Naive thymus-derived CD8-positive, alpha-beta T cell (primary cell): ENCODE results near the gene NR1H2. TPM values are rescaled to one million over a fixed set of nuclear protein-coding genes. Genes with fewer than 3 reads are reported as not detected.
A peak's percentile ranks its signal among the peaks of the same experiment; 100 is the strongest.
"Not testable (repeated sequence)": the region's sequence is repeated elsewhere in the genome, so short reads cannot be mapped to it uniquely, and the experiment has no call there.

ENCODE experiments used
- ATAC-seq, 2 donors: fragments of 150-1000 bp; cut with Tn5 transposase in 1 of 2; sonication (Bioruptor Pico), chemical (Tn5 transposase) in 1 of 2; 1 replicate in 1 of 2; 2 replicates in 1 of 2; pipeline ENCODE4 v1.10.0; 2021; ENCODE audit warnings: mild to moderate bottlenecking in 2 of 2, moderate library complexity in 2 of 2
- POLR2A ChIA-PET: fragments of 350-600 bp; sonication (Branson Sonifier 250); formaldehyde crosslinking; loops from one replicate; lab custom pipeline; 2021; ENCODE audit warnings: antibody characterized with exemption; lab: Charles Lee
- DNase-seq, 10 donors: peaks; one replicate each; pipeline versions ENCODE4 v3.0.0 to v3.0.0-alpha.2; 2020 to 2022
- H3K27ac Mint-ChIP-seq, 10 donors: one replicate each; pipeline ENCODE4 v1.8.0; 2020 to 2022; ENCODE audit warnings: mild to moderate bottlenecking in 10 of 10, mixed read lengths in 10 of 10, moderate library complexity in 4 of 10, inconsistent platforms in 1 of 10
- H3K27me3 Mint-ChIP-seq, 5 donors: one replicate each; pipeline ENCODE4 v1.8.0; 2021 to 2022; ENCODE audit warnings: mixed read lengths in 5 of 5
- H3K36me3 Mint-ChIP-seq, 3 donors: one replicate each; pipeline ENCODE4 v1.8.0; 2020 to 2022; ENCODE audit warnings: mixed read lengths in 3 of 3, mild to moderate bottlenecking in 2 of 3, inconsistent platforms in 1 of 3
- H3K4me1 Mint-ChIP-seq, 4 donors: one replicate each; pipeline ENCODE4 v1.8.0; 2021 to 2022; ENCODE audit warnings: mixed read lengths in 4 of 4
- H3K4me3 Mint-ChIP-seq, 10 donors: one replicate each; pipeline ENCODE4 v1.8.0; 2020 to 2022; ENCODE audit warnings: mild to moderate bottlenecking in 10 of 10, mixed read lengths in 10 of 10, moderate library complexity in 6 of 10, inconsistent platforms in 1 of 10
- H3K9me3 Mint-ChIP-seq, 9 donors: one replicate each; pipeline ENCODE4 v1.8.0; 2020 to 2022; ENCODE audit warnings: mixed read lengths in 9 of 9, mild to moderate bottlenecking in 3 of 9, inconsistent platforms in 1 of 9, moderate library complexity in 1 of 9
- polyA plus RNA-seq, 3 donors: library from polyadenylated mRNA; unstranded; fragments of 300-500 nt; fragmentation: Illumina TruSeq; gene quantifications; one replicate each; pipeline ENCODE4 v1.2.3, GENCODE V29; 2021
- total RNA-seq, 8 experiments: library from RNA in 2 of 8; stranded (reverse) in 2 of 8; gene quantifications; one replicate each; pipeline ENCODE4 v1.2.3 and lab custom pipeline; 2021 to 2026

NR1H2 gene
- total RNA-seq (100 to 1,000 TPM; 106 to 107 TPM), polyA plus RNA-seq (100 to 1,000 TPM in 1 of 3 donors, 10 to 100 TPM in 2; 69.6 to 100 (median 86.7) TPM), total RNA-seq (lab: John Stamatoyannopoulos, UW) (94.7 to 220 (median 112) reads per million in 6 experiments)

DNA sequence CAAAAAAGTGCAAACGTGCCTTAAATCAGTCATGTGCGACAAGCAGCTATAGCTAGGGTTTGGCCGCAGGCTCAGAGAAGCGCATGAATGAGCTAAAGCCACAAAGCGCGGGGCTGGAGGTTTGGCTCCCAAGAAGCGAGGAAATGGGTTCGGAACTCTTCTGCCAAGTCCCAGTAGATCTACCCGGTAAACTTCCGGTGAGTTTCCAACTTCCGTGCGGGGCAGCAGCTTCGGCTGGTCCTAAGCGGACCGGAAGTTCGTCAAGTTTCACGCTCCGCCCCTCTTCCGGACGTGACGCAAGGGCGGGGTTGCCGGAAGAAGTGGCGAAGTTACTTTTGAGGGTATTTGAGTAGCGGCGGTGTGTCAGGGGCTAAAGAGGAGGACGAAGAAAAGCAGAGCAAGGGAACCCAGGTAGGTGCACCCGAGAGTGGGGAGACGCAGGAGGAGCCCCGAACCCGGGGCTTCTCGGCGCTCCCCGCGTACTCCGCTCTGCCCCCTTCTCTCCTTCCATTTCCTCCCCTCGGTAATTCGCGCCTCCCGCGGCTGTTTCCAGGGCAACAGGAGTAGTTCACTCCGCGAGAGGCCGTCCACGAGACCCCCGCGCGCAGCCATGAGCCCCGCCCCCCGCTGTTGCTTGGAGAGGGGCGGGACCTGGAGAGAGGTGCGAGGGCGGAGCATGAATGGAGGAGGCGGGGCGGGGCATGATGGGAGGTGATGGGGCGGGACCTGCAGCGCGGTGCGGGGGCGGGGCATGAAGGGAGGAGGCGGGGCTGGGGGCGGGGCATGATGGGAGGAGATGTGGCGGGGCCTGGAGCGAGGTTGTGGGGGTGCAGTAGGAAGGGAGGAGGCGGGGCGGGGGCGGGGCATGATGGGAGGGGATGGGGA lies at the start of gene NR1H2:
NR1H2 (plus strand) TSS at position 292 of the 885 bp plus-strand sequence. CDS start 1,149 bp downstream, outside the sequence.
- DNase-seq (peak; percentile 91 to 97 (median 95)), ATAC-seq (peak; percentile 84 to 86)
- peaks cover 0 to 2% (median 0%) of the 10 kb centered on the region in 5 donors for H3K27me3 Mint-ChIP-seq
- POLR2A ChIA-PET = interaction anchor here (0.5 to 2.7 kb wide), 15 partner anchors 8 to 429 kb away, joined by 3 to 39 read pairs (median 5); partner anchors contain the start of genes JOSD2, NAPSA and POLD1
- H3K4me1 Mint-ChIP-seq = peaks cover 19 to 45% (median 30%) of the 10 kb centered on the region in 4 donors
- peak within 1 kb of the TSS; percentile 98 to 100 (median 100) for H3K27ac Mint-ChIP-seq
- peak within 1 kb of the TSS; percentile 92 to 100 (median 98) for H3K4me3 Mint-ChIP-seq
- H3K36me3 Mint-ChIP-seq = peaks cover 0 to 45% (median 5%) of the 10 kb centered on the region in 3 donors
- H3K9me3 Mint-ChIP-seq = no peaks in the 10 kb centered on the region

DNA sequence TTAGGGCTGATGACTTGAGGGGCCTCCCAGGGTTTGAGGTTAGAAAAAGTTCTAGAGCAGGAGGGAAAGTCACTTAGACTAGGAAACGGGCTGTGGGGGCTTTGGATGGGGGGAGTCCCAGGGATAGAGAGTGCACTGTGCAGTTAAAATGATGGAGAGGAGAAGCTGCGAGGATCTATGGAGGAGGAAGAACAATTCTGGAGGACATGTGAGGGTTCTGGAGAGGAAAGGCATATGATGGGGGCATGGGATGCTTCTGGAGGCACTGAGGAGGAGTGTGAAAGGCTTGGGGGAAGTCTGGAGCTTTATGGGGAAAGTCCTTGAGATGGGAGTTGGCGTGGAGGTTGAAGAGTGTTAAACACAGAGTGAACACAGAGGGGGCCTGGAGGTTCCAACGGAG lies 49.2 kb upstream of the NR1H2 start:
- DNase-seq (peak in 1 of 10 donors; percentile 7), ATAC-seq (no peak)
- Mint-ChIP-seq H3K36me3 (peaks cover 0 to 12% (median 6%) of the 10 kb centered on the region in 3 donors), H3K4me3 (peak overlapping the region in 9 of 10 donors; percentile 11 to 76 (median 62)), H3K27ac (peak overlapping the region in 3 of 10 donors; percentile 21 to 49 (median 46)), H3K9me3 (peaks cover 0 to 22% (median 7%) of the 10 kb centered on the region in 9 donors), H3K27me3 (peaks cover 17 to 76% (median 57%) of the 10 kb centered on the region in 5 donors), H3K4me1 (peaks cover 33 to 54% (median 45%) of the 10 kb centered on the region in 4 donors)
- POLR2A ChIA-PET = no interaction called here

GRCh38 chr19:50327461-50328223 lies 48.6 kb upstream of the NR1H2 start:
- POLR2A ChIA-PET = no interaction called here
- Mint-ChIP-seq H3K4me1 (peaks cover 33 to 60% (median 50%) of the 10 kb centered on the region in 4 donors), H3K9me3 (peaks cover 0 to 24% (median 7%) of the 10 kb centered on the region in 9 donors), H3K27ac (peak overlapping the region in 5 of 10 donors; percentile 8 to 64 (median 46)), H3K27me3 (peaks cover 17 to 76% (median 53%) of the 10 kb centered on the region in 5 donors), H3K36me3 (peaks cover 0 to 12% (median 6%) of the 10 kb centered on the region in 3 donors), H3K4me3 (peak overlapping the region; percentile 13 to 76 (median 64))
- ATAC-seq = no peak
- peak in 1 of 10 donors; percentile 46 for DNase-seq

- Mint-ChIP-seq H3K9me3 (peaks cover 0 to 26% (median 7%) of the 10 kb centered on the region in 9 donors), H3K4me3 (peak overlapping the region in 1 of 10 donors; percentile 15), H3K27me3 (peaks cover 17 to 76% (median 53%) of the 10 kb centered on the region in 5 donors), H3K36me3 (peaks cover 0 to 12% (median 6%) of the 10 kb centered on the region in 3 donors), H3K27ac (no peak overlapping the region), H3K4me1 (peaks cover 33 to 66% (median 54%) of the 10 kb centered on the region in 4 donors)
- POLR2A ChIA-PET = no interaction called here
- peak in 2 of 10 donors; percentile 21 to 41 for DNase-seq
- peak in 1 of 2 donors; percentile 1 for ATAC-seq
Measured at GRCh38 chr19:50328224-50328872, 47.9 kb upstream of the NR1H2 start.

DNA sequence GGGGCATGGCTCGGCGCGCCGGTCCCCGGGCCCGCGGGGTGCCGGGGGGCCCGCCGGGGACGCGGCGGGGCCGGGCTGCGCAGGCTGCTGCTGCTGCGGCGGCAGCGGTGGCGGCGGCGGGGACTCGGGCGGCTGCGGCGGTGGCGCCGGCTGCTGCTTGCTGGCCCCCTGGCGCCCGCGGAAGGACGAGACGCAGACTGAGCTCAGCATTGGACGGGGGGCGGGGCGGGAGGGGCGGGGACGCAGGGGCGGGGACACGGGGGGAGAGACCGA lies 47.4 kb upstream of the NR1H2 start:
- peaks cover 17 to 76% (median 56%) of the 10 kb centered on the region in 5 donors for H3K27me3 Mint-ChIP-seq
- peak in 1 of 2 donors; percentile 13 for ATAC-seq
- DNase-seq = peak in 1 of 10 donors; percentile 75
- no peak overlapping the region for H3K27ac Mint-ChIP-seq
- POLR2A ChIA-PET = no interaction called here
- H3K4me3 Mint-ChIP-seq = peak overlapping the region in 7 of 10 donors; percentile 66 to 91 (median 79)
- H3K4me1 Mint-ChIP-seq = peaks cover 35 to 71% (median 59%) of the 10 kb centered on the region in 4 donors
- peaks cover 1 to 12% (median 6%) of the 10 kb centered on the region in 3 donors for H3K36me3 Mint-ChIP-seq
- H3K9me3 Mint-ChIP-seq = peaks cover 0 to 26% (median 7%) of the 10 kb centered on the region in 9 donors

GRCh38 chr19:50329146-50329925 lies 46.9 kb upstream of the NR1H2 start, which contains the start of gene KCNC3:
Gene KCNC3, minus strand, starts transcription at chr19:50329377. Its CDS starts 295 bp downstream, at chr19:50329082.
- POLR2A ChIA-PET = no interaction called here
- peak within 1 kb of the TSS; percentile 64 to 91 (median 79) for H3K4me3 Mint-ChIP-seq
- H3K9me3 Mint-ChIP-seq = peaks cover 0 to 26% (median 7%) of the 10 kb centered on the region in 9 donors
- peak in 9 of 10 donors; percentile 27 to 87 (median 80) for DNase-seq
- peaks cover 17 to 76% (median 56%) of the 10 kb centered on the region in 5 donors for H3K27me3 Mint-ChIP-seq
- peaks cover 2 to 12% (median 6%) of the 10 kb centered on the region in 3 donors for H3K36me3 Mint-ChIP-seq
- H3K27ac Mint-ChIP-seq = peak within 1 kb of the TSS in 9 of 10 donors; percentile 54 to 91 (median 78)
- peak; percentile 20 to 43 for ATAC-seq
- peaks cover 35 to 76% (median 64%) of the 10 kb centered on the region in 4 donors for H3K4me1 Mint-ChIP-seq

GRCh38 chr19:50329926-50330294 lies 46.3 kb upstream of the NR1H2 start:
- POLR2A ChIA-PET, ATAC-seq: not testable (repeated sequence)
- Mint-ChIP-seq H3K27ac (peak overlapping the region in 8 of 10 donors; percentile 54 to 88 (median 72)), H3K27me3 (peaks cover 16 to 74% (median 50%) of the 10 kb centered on the region in 5 donors), H3K4me3 (peak overlapping the region; percentile 64 to 91 (median 79)), H3K36me3 (peaks cover 2 to 12% (median 6%) of the 10 kb centered on the region in 3 donors), H3K4me1 (peaks cover 35 to 72% (median 61%) of the 10 kb centered on the region in 4 donors), H3K9me3 (peaks cover 0 to 26% (median 7%) of the 10 kb centered on the region in 9 donors)
- DNase-seq = peak in 1 of 10 donors; percentile 52

DNA sequence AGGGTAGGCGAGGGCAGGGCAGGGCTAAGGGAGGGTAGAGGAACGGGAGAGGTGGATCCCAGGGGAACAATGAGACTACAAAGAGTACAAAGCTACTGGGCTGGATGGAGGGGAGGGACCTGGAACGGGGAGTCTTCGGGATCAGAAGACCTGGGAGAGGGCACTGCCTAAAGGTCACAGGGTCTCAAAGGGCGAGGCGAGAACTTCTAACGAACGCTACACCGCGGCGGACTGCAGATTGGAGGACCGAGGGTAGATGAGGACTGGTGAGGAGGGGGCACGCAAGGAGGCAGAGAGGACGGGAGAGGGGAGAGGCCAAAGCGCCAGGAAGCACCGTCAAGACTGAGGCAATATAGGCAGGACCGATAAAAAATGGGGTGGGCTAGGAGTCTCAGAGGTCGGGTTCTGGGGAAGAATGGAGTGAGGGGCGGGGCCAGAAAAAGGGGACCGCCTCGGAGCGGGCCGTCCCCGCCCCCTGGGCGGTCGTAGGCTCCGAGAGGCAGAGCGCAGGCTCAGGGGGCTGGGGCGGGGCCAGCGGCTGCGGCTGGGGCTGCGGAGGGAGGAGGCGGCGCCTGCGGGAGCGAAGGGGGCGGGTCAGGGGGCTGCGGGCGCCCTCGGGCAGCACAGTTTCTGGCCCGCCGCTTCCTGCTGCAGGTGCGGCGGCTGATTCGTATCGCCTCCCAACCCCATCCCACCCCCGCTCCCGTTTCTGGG lies 45.7 kb upstream of the NR1H2 start:
- POLR2A ChIA-PET = interaction anchor here (0.6 kb wide), 1 partner anchor 278 kb away, joined by 3 read pairs; no protein-coding TSS in a partner anchor
- peaks cover 41 to 69% (median 66%) of the 10 kb centered on the region in 4 donors for H3K4me1 Mint-ChIP-seq
- peak; percentile 57 to 65 for ATAC-seq
- peaks cover 0 to 26% (median 7%) of the 10 kb centered on the region in 9 donors for H3K9me3 Mint-ChIP-seq
- H3K27me3 Mint-ChIP-seq = peaks cover 16 to 77% (median 52%) of the 10 kb centered on the region in 5 donors
- peak overlapping the region; percentile 57 to 91 (median 76) for H3K4me3 Mint-ChIP-seq
- H3K36me3 Mint-ChIP-seq = peaks cover 2 to 12% (median 6%) of the 10 kb centered on the region in 3 donors
- peak overlapping the region in 6 of 10 donors; percentile 19 to 84 (median 42) for H3K27ac Mint-ChIP-seq
- peak; percentile 55 to 83 (median 77) for DNase-seq

DNA sequence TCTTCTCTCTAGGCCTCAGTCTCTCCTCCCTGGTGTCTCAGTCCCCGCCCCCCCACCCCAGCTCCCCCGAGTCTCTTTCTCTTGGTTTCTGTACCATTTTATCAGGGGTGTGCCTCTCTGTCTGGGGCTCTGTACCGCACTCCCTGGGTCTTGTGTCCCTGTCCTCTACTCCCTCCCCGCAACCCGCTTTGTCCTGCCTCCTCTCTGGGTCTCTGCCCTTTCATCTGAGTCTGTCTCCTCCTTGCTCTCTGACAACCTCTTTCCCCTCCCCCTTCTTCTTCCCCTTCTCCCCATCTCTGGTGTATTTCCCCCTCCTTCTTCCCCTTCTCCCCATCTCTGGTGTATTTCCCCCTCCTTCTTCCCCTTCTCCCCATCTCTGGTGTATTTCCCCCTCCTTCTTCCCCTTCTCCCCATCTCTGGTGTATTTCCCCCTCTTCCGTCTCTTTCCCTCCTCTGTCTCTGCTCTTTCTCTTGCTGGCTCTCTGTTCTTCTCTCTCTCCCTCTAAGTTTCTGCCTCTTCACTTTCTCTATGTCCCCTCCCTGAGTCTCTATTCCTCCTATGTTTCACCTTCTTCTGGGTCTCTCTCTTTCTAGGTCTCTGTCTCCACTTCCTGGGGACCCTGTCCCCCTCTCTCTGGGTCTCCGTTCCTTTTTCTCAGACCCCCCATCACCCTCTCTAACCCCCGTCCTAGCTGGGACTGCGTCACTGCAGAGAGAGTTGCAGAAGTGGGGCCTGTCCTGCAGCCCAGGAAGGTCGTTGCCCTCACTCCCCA lies 44.9 kb upstream of the NR1H2 start:
- peak overlapping the region in 6 of 10 donors; percentile 8 to 69 (median 58) for H3K27ac Mint-ChIP-seq
- peaks cover 0 to 26% (median 7%) of the 10 kb centered on the region in 9 donors for H3K9me3 Mint-ChIP-seq
- DNase-seq = peak in 1 of 10 donors; percentile 58
- peaks cover 18 to 78% (median 52%) of the 10 kb centered on the region in 5 donors for H3K27me3 Mint-ChIP-seq
- H3K4me1 Mint-ChIP-seq = peaks cover 41 to 68% (median 66%) of the 10 kb centered on the region in 4 donors
- peaks cover 3 to 12% (median 6%) of the 10 kb centered on the region in 3 donors for H3K36me3 Mint-ChIP-seq
- no peak for ATAC-seq
- POLR2A ChIA-PET = interaction anchor here (0.6 kb wide), 1 partner anchor 277 kb away, joined by 3 read pairs; no protein-coding TSS in a partner anchor
- H3K4me3 Mint-ChIP-seq = peak overlapping the region; percentile 60 to 83 (median 76)
